ENCODE data around the gene NRG3. TPM values are rescaled to one million over a fixed set of nuclear protein-coding genes. Genes with fewer than 3 reads are reported as not detected.

The NRG3 gene
- total and polyA plus RNA-seq, 2 of the 8 experiments (the other 6 are each of a cell fraction or from before 2014, with no cell fraction given) = 4.2 to 5.0 TPM

DNA sequence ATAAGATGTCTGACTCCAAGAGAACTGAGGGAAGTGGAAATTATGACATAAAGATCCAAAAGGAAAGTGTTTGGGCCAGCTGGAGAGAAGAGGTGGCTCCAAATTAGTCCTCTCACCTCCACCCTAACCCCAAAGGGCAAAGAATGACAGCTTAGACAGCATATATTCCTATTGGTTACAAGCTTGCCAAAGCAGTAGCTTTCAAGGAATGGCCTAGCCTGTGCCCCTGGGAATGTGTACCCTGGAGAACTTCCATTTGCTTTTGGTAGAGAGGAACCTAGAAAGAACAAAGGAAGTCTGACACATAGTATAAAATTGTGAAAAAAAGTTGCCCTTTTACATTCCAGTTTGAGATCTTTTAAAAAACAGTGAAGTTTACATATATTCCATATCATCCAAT, 11.2 kb upstream of the NRG3 start:
- no peak overlapping the region for H3K4me2 ChIP-seq (ENCODE audit: insufficient read depth in 1 of 2, low read depth in 2 of 2, low read length in 2 of 2)

More for the DNA sequence above, 11.2 kb upstream of the NRG3 start:
- Histone ChIP-seq H3K23me2 (ENCODE audit: low read depth, low read length) (no peaks in the 10 kb centered on the region), H2BK120ac (replicated peaks; ENCODE audit: low read depth, low read length) (no peak overlapping the region), H2BK15ac (ENCODE audit: low read length) (no peak overlapping the region), H4K8ac (ENCODE audit: extremely low read depth, insufficient read depth, low read length) (no peak overlapping the region), H3K14ac (ENCODE audit: insufficient read length) (no peak overlapping the region), H3K9me3 (ENCODE audit: insufficient read depth in 2 of 2, low read depth in 1 of 2, low read length in 1 of 2) (peaks cover 8 to 15% of the 10 kb centered on the region in 2 experiments; a peak in 2 of 4 replicates), H3K27ac (ENCODE audit: low read depth, low read length) (no peak overlapping the region), H2AFZ (ENCODE audit: low read length) (no peak overlapping the region), H3K18ac (ENCODE audit: extremely low read depth, low read length) (no peak overlapping the region), H3K79me1 (ENCODE audit: low read depth, low read length) (no peaks in the 10 kb centered on the region), H2BK20ac (ENCODE audit: low read length) (no peak overlapping the region), H3K4me3 (ENCODE audit: extremely low read depth in 1 of 4, insufficient read depth in 2 of 4, low read depth in 3 of 4, low read length in 4 of 4) (no peak overlapping the region), H3K23ac (ENCODE audit: insufficient read length) (no peak overlapping the region), H4K20me1 (replicated peaks in 1 of 2; ENCODE audit: control insufficient read depth in 1 of 2, insufficient read depth in 2 of 2, low read length in 2 of 2) (no peaks in the 10 kb centered on the region), H3K4ac (replicated peaks; ENCODE audit: insufficient read length, low read depth, low read length) (no peak overlapping the region), H3K36me3 (ENCODE audit: control insufficient read depth in 2 of 4, insufficient read depth in 4 of 4, low read length in 3 of 4) (no peaks in the 10 kb centered on the region), H2BK12ac (ENCODE audit: low read depth, low read length) (no peak overlapping the region), H2BK5ac (ENCODE audit: low read depth, low read length) (no peak overlapping the region), H3K4me1 (replicated peaks in 1 of 4; ENCODE audit: control insufficient read depth in 3 of 4, insufficient read depth in 4 of 4, low read length in 3 of 4) (peaks cover 0 to 2% (median 0%) of the 10 kb centered on the region in 4 experiments; a peak in 3 of 7 replicates), H3K9ac (replicated peaks in 1 of 4; ENCODE audit: extremely low read depth in 1 of 4, low read depth in 3 of 4, low read length in 3 of 4) (no peak overlapping the region), H4K91ac (replicated peaks; ENCODE audit: insufficient read length, low read length) (no peak overlapping the region), H2AK5ac (ENCODE audit: low read depth, low read length) (no peak overlapping the region), H3K56ac (replicated peaks; ENCODE audit: insufficient read length, low read depth, low read length) (no peak overlapping the region), H3K27me3 (replicated peaks in 1 of 4; ENCODE audit: control insufficient read depth in 3 of 4, extremely low read depth in 1 of 4, insufficient read depth in 3 of 4, low read length in 3 of 4) (no peaks in the 10 kb centered on the region), H4K5ac (ENCODE audit: insufficient read length, low read depth, low read length) (no peak overlapping the region), H3K79me2 (ENCODE audit: control insufficient read depth in 1 of 2, insufficient read depth in 2 of 2, low read length in 2 of 2) (no peaks in the 10 kb centered on the region)
- FAIRE-seq = no peak
- DNase-seq (ENCODE audit: low read depth in 1 of 2, low spot score in 2 of 2) = no peak
- TF ChIP-seq JUN (IDR thresholded peaks at IDR 0.05; ENCODE audit: low read depth, low read length) (no peak), NANOG (IDR thresholded peaks at IDR 0.05; ENCODE audit: insufficient read depth, low read depth, low read length, poor library complexity, severe bottlenecking) (no peak), TBP (IDR thresholded peaks at IDR 0.05; ENCODE audit: low read depth, low read length) (no peak), MAX (IDR thresholded peaks at IDR 0.05) (no peak), BCL11A (IDR thresholded peaks at IDR 0.05; ENCODE audit: low read depth in 2 of 2, low read length in 2 of 2) (no peak), TAF1 (IDR thresholded peaks at IDR 0.05; ENCODE audit: low read depth, low read length) (no peak), RXRA (IDR thresholded peaks at IDR 0.05; ENCODE audit: insufficient read depth, low read depth, low read length) (no peak), SP1 (IDR thresholded peaks at IDR 0.05; ENCODE audit: low read depth, low read length) (no peak), KDM4A (IDR thresholded peaks at IDR 0.05; ENCODE audit: low read depth, low read length, severe bottlenecking) (no peak), ATF3 (IDR thresholded peaks at IDR 0.05; ENCODE audit: insufficient read depth, low read depth, low read length) (no peak)
- ChIA-PET CTCF (ENCODE audit: partially characterized antibody) (interaction anchor here (0.7 kb wide), 1 partner anchor 93 kb away, joined by 4 read pairs; no protein-coding TSS in a partner anchor), POLR2A (ENCODE audit: partially characterized antibody) (interaction anchor here (0.6 kb wide), 1 partner anchor 13 kb away, joined by 4 read pairs; no protein-coding TSS in a partner anchor)
